PC-3 (cell line): ENCODE data around the gene CRHBP.

Experiments used
- CTCF ChIP-seq: fragments of 300-600 bp; sonication (generic); conservative IDR thresholded peaks from 2 replicates; pipeline ENCODE4 v1.5.1; 2017; ENCODE audit warnings: antibody characterized with exemption, low read depth, mild to moderate bottlenecking, low read length
- EZH2 ChIP-seq: fragments of 300-600 bp; sonication (generic); IDR thresholded peaks from one replicate; pipeline ENCODE4 v1.6.1; 2017; ENCODE audit warnings: antibody characterized with exemption, mild to moderate bottlenecking, low read length; ENCODE audit not compliant: unreplicated experiment

- TF ChIP-seq CTCF (no peak), EZH2 (no peak)
Measured at GRCh38 chr5:77006124-77006523, 53.3 kb downstream of the CRHBP start.
